PC-3 (cell line): ENCODE results near the gene TRPT1. TPM values are rescaled to one million over a fixed set of nuclear protein-coding genes. Genes with fewer than 3 reads are reported as not detected.

ENCODE experiments used
- ATAC-seq: fragments of 200-7000 bp; cut with Tn5 transposase; 2 replicates; pipeline ENCODE4 v1.9.1; 2020; ENCODE audit warnings: mild to moderate bottlenecking, moderate library complexity
- BruUV-seq: library from RNA; stranded (reverse); fragments of 400-500 nt; replicated peaks from 2 replicates; lab custom pipeline; 2021; lab: Mats Ljungman, UMichigan
- CTCF ChIA-PET: fragments of 300-600 bp; sonication (Branson Sonifier 250); formaldehyde crosslinking; loops from one replicate; lab custom pipeline; 2022; ENCODE audit warnings: antibody characterized with exemption; lab: Charles Lee
- POLR2A ChIA-PET: fragments of 300-600 bp; sonication (Branson Sonifier 250); formaldehyde crosslinking; loops from one replicate; lab custom pipeline; 2022; ENCODE audit warnings: antibody characterized with exemption; ENCODE audit not compliant: unreplicated experiment; lab: Charles Lee
- DNase-seq: peaks from one replicate; pipeline ENCODE4 v3.0.0-alpha.2; 2015
- H2AFZ ChIP-seq: fragments of 300-600 bp; sonication (generic); 2 replicates; pipeline ENCODE4 v1.6.0; 2016; ENCODE audit warnings: antibody characterized with exemption, low read length
- H3F3A ChIP-seq: fragments of 300-600 bp; sonication (generic); one replicate; pipeline ENCODE4 v1.6.0; 2017; ENCODE audit warnings: antibody characterized with exemption, low read length, control low read depth, mild to moderate bottlenecking; ENCODE audit not compliant: unreplicated experiment
- H3K27ac ChIP-seq: fragments of 300-600 bp; sonication (generic); 2 replicates; pipeline ENCODE4 v1.5.1; 2016; ENCODE audit warnings: mild to moderate bottlenecking, low read length
- H3K27me3 ChIP-seq: fragments of 300-600 bp; sonication (generic); 2 replicates; pipeline ENCODE4 v1.6.1; 2016; ENCODE audit warnings: low read length, mixed read lengths
- H3K36me3 ChIP-seq: fragments of 300-600 bp; sonication (generic); 2 replicates; pipeline ENCODE4 v1.6.1; 2016; ENCODE audit warnings: low read depth, mixed run types, low read length, mixed read lengths
- H3K4me1 ChIP-seq: fragments of 300-600 bp; sonication (generic); 2 replicates; pipeline ENCODE4 v1.5.1; 2016; ENCODE audit warnings: low read length; ENCODE audit not compliant: insufficient read depth
- H3K4me2 ChIP-seq: fragments of 300-600 bp; sonication (generic); 2 replicates; pipeline ENCODE4 v1.6.0; 2016; ENCODE audit warnings: low read length
- H3K4me3 ChIP-seq: fragments of 300-600 bp; sonication (generic); 2 replicates; pipeline ENCODE4 v1.5.1; 2016; ENCODE audit warnings: mild to moderate bottlenecking, low read length, mixed read lengths
- H3K79me2 ChIP-seq: fragments of 300-600 bp; sonication (generic); 2 replicates; pipeline ENCODE4 v1.6.1; 2017; ENCODE audit warnings: low read length, mixed read lengths
- H3K9ac ChIP-seq: fragments of 300-600 bp; sonication (generic); 2 replicates; pipeline ENCODE4 v1.6.0; 2016; ENCODE audit warnings: mild to moderate bottlenecking, low read length
- H3K9me2 ChIP-seq: fragments of 300-600 bp; sonication (generic); replicated peaks from 2 replicates; pipeline ENCODE4 v1.6.1; 2016; ENCODE audit warnings: mixed run types, low read length, mixed read lengths
- H3K9me3 ChIP-seq: fragments of 300-600 bp; sonication (generic); 2 replicates; pipeline ENCODE4 v1.6.1; 2016; ENCODE audit warnings: low read length, mixed read lengths
- H4K20me1 ChIP-seq: fragments of 300-600 bp; sonication (generic); 2 replicates; pipeline ENCODE4 v1.6.1; 2016; ENCODE audit warnings: low read length, mixed read lengths
- EZH2 ChIP-seq: fragments of 300-600 bp; sonication (generic); IDR thresholded peaks from one replicate; pipeline ENCODE4 v1.6.1; 2017; ENCODE audit warnings: antibody characterized with exemption, mild to moderate bottlenecking, low read length; ENCODE audit not compliant: unreplicated experiment
- EZH2phosphoT487 ChIP-seq: fragments of 300-600 bp; sonication (generic); IDR thresholded peaks from 2 replicates; pipeline ENCODE4 v1.6.1; 2018; ENCODE audit warnings: mild to moderate bottlenecking, antibody characterized with exemption, low read length, borderline replicate concordance
- intact Hi-C: fragments of 100-400 bp; cut with micrococcal nuclease; formaldehyde crosslinking; loops from 2 replicates; pipeline ENCODE4 v1.9.0; 2023
- total RNA-seq: library from RNA; depleted of rRNA; stranded (reverse); fragments of >200 nt; gene quantifications from 2 replicates; pipeline ENCODE4 v1.2.3, GENCODE V29; 2014
- TF ChIP-seq, protein P1 (sequence below): fragments of 300-600 bp; sonication (generic); conservative IDR thresholded peaks from 2 replicates; pipeline ENCODE4 v1.5.1; 2017; ENCODE audit warnings: antibody characterized with exemption, low read depth, mild to moderate bottlenecking, low read length

TRPT1 gene
- total RNA-seq, 1 experiment from 2014 or later, result 57.7 TPM

DNA sequence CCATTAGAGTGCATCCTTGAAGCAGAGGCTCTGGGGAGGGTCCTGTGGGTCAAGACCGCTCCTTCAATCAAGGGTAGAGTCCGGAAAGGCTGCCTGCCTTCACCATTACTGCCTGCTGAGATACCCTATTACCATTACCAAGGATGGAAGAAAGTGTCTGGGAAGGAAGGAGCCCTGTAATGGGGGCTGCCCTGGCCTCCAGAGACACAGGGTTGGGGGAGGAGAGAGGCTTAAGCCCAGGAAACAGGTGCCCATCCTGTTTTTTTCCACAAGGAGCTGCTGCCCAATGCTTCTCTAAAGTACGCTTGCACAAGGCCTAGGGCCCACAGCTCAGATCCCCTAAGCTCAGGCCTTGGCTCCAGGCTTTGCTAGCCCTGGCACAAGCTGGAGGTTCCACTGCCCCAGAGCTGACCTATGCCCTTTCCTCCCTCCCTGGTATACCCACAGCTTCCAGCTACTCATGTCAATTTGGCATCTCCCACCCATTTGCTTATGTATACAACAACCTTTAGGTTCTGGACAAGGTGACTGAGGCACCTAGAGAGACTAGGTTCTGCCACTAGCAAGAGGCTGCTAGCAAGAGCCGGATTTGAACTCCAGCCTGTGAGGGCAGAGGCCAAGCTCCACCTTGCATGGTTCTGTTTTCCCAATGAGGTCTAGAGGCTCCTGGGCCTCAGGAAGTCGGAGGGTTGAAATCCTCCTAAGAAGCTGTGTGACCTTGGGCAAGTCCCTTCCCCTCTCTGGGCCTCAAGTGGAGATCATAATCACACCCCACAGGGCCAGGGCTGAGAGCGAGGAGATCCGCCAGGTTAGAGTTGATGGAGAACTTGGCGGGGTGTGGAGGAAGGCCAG lies 23.8 kb upstream of the TRPT1 start:
- no TSS peak for BruUV-seq
- CTCF ChIA-PET, result no interaction called here
- DNase-seq, result no peak

DNA sequence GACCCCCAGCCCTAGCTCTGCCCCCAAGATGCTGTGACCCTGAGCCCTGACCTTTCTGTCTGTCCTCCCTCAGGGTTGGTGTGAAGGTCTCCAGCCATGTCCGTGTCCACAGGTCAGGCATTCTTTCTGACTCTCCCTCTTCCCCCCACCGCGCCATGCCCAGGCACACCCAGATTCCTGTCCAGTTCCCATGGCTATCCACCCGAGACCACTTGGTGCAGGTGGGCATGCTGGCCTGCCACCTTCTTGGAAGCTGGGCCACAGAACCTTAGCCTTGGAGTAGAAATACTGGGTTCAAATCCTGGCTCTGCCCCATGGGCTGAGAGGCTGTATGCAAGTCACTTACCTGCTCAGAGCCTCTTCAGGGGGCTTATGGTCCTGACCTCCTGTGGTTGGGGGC lies 23.1 kb upstream of the TRPT1 start:
- Histone ChIP-seq H3K36me3 (peaks cover 6% of the 10 kb centered on the region; the same call in 1 of the 2 replicates), H3F3A (no peaks in the 10 kb centered on the region), H3K9me3 (no peaks in the 10 kb centered on the region), H3K9me2 (no peaks in the 10 kb centered on the region), H3K9ac (no peak overlapping the region), H3K27me3 (no peaks in the 10 kb centered on the region), H3K4me1 (peaks cover 42% of the 10 kb centered on the region), H2AFZ (no peak overlapping the region), H3K79me2 (peaks cover 48% of the 10 kb centered on the region), H3K27ac (no peak overlapping the region), H3K4me3 (no peak overlapping the region), H3K4me2 (no peak overlapping the region), H4K20me1 (peaks cover 8% of the 10 kb centered on the region)
- TF ChIP-seq EZH2phosphoT487 (no peak), EZH2 (no peak)
- TF ChIP-seq, protein P1, sequence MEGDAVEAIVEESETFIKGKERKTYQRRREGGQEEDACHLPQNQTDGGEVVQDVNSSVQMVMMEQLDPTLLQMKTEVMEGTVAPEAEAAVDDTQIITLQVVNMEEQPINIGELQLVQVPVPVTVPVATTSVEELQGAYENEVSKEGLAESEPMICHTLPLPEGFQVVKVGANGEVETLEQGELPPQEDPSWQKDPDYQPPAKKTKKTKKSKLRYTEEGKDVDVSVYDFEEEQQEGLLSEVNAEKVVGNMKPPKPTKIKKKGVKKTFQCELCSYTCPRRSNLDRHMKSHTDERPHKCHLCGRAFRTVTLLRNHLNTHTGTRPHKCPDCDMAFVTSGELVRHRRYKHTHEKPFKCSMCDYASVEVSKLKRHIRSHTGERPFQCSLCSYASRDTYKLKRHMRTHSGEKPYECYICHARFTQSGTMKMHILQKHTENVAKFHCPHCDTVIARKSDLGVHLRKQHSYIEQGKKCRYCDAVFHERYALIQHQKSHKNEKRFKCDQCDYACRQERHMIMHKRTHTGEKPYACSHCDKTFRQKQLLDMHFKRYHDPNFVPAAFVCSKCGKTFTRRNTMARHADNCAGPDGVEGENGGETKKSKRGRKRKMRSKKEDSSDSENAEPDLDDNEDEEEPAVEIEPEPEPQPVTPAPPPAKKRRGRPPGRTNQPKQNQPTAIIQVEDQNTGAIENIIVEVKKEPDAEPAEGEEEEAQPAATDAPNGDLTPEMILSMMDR, result no peak
- DNase-seq, result no peak
- POLR2A ChIA-PET, result no interaction called here
- intact Hi-C loops, result no loop called here
- BruUV-seq, result no TSS peak
- CTCF ChIA-PET, result no interaction called here
- no peak for ATAC-seq

More for the DNA sequence above, 23.8 kb upstream of the TRPT1 start:
- H2AFZ ChIP-seq, result no peak overlapping the region
- no peaks in the 10 kb centered on the region for H3F3A ChIP-seq
- no peaks in the 10 kb centered on the region for H3K9me2 ChIP-seq
- H3K27me3 ChIP-seq, result no peaks in the 10 kb centered on the region
- intact Hi-C loops, result no loop called here
- no peak overlapping the region for H3K4me2 ChIP-seq
- POLR2A ChIA-PET, result no interaction called here
- no peak for ATAC-seq
- peaks cover 34% of the 10 kb centered on the region for H3K4me1 ChIP-seq
- no peak overlapping the region for H3K4me3 ChIP-seq
- H3K27ac ChIP-seq, result no peak overlapping the region
- no peaks in the 10 kb centered on the region for H3K9me3 ChIP-seq
- H3K9ac ChIP-seq, result no peak overlapping the region
- H4K20me1 ChIP-seq, result peaks cover 7% of the 10 kb centered on the region
- peaks cover 7% of the 10 kb centered on the region; the same call in 1 of the 2 replicates for H3K36me3 ChIP-seq
- no peak for TF ChIP-seq EZH2
- TF ChIP-seq, protein P1, result no peak
- TF ChIP-seq EZH2phosphoT487, result no peak
- peaks cover 40% of the 10 kb centered on the region for H3K79me2 ChIP-seq

DNA sequence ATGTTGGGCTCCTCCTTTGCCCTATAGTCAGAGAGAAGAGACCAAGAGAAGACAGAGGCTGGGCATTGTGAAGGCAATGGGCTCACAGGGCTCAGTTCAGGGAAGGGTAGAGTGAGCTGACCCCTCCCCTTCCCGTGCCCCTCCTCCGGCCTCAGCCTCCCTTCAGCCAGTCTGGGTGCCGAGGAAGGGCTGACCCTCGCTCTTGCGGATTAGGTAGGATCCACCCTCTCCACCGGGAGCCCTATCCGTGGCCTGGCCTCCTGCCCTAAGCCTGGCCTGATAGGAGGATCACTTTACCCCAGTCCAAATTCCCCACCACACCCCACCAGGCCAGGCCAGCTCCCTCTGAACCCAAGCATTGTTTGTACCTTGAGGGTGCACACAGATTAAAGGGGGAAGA lies 22.6 kb upstream of the TRPT1 start:
- peaks cover 49% of the 10 kb centered on the region for H3K79me2 ChIP-seq
- H3K27ac ChIP-seq, result no peak overlapping the region
- H3K9ac ChIP-seq, result no peak overlapping the region
- no peak for DNase-seq
- no peaks in the 10 kb centered on the region for H3K9me2 ChIP-seq
- intact Hi-C loops, result no loop called here
- TF ChIP-seq EZH2phosphoT487, result no peak
- TF ChIP-seq, protein P1, result no peak
- no peak for TF ChIP-seq EZH2
- no peaks in the 10 kb centered on the region for H3F3A ChIP-seq
- H4K20me1 ChIP-seq, result peaks cover 8% of the 10 kb centered on the region
- H3K27me3 ChIP-seq, result no peaks in the 10 kb centered on the region
- H3K4me3 ChIP-seq, result no peak overlapping the region
- ATAC-seq, result no peak
- POLR2A ChIA-PET, result no interaction called here
- CTCF ChIA-PET, result no interaction called here
- H3K4me2 ChIP-seq, result no peak overlapping the region
- H2AFZ ChIP-seq, result no peak overlapping the region
- peaks cover 46% of the 10 kb centered on the region for H3K4me1 ChIP-seq
- no TSS peak for BruUV-seq
- H3K36me3 ChIP-seq, result peaks cover 11% of the 10 kb centered on the region; the same call in 1 of the 2 replicates
- H3K9me3 ChIP-seq, result no peaks in the 10 kb centered on the region
